K562 (cell line): ENCODE data around the gene BCAS1. TPM values are rescaled to one million over a fixed set of nuclear protein-coding genes. Genes with fewer than 3 reads are reported as not detected.

Source experiments
- CC2D1A ChIP-seq: fragments of 450-650 bp; IDR thresholded peaks from 2 replicates; pipeline ENCODE4 v1.6.1; 2017; ENCODE audit warnings: mild to moderate bottlenecking
- HCFC1 ChIP-seq: IDR thresholded peaks from 2 replicates; pipeline ENCODE4 v1.6.1; 2012; ENCODE audit warnings: low read depth, low read length, improper control_type of control experiment
- HDAC6 ChIP-seq: IDR thresholded peaks from 2 replicates; pipeline ENCODE4 v1.6.1; 2012; ENCODE audit warnings: low read depth, mild to moderate bottlenecking, control low read depth, inconsistent platforms, low read length, moderate library complexity
- KLF13 ChIP-seq: fragments of 450-650 bp; IDR thresholded peaks from 2 replicates; pipeline ENCODE4 v1.6.1; 2016; ENCODE audit warnings: missing genetic modification characterization, low read depth, mild to moderate bottlenecking, missing compliant biosample characterization, moderate library complexity, borderline replicate concordance
- L3MBTL2 ChIP-seq: fragments of 450-650 bp; IDR thresholded peaks from 2 replicates; pipeline ENCODE4 v1.6.1; 2016; ENCODE audit warnings: mild to moderate bottlenecking, moderate library complexity
- LARP7 ChIP-seq: fragments of 450-650 bp; IDR thresholded peaks from 2 replicates; pipeline ENCODE4 v1.6.1; 2016
- PPARD ChIP-seq: fragments of 250-450 bp; sonication (Bioruptor Pico); IDR thresholded peaks from 2 replicates; pipeline ENCODE4 v1.8.0; 2022; ENCODE audit warnings: inconsistent platforms, mild to moderate bottlenecking, moderate library complexity
- RBM34 ChIP-seq: fragments of 200-400 bp; formaldehyde crosslinking; IDR thresholded peaks from 2 replicates; pipeline ENCODE4 v1.6.1; 2018; ENCODE audit warnings: low read length, borderline replicate concordance; ENCODE audit not compliant: insufficient read depth
- SMARCE1 ChIP-seq: fragments of 450-650 bp; IDR thresholded peaks from 2 replicates; pipeline ENCODE4 v1.7.1; 2016; ENCODE audit warnings: mild to moderate bottlenecking
- STAT5B ChIP-seq: fragments of 250-450 bp; sonication (Bioruptor Pico); IDR thresholded peaks from 2 replicates; pipeline ENCODE4 v1.8.0; 2021; ENCODE audit warnings: mild to moderate bottlenecking, inconsistent platforms
- TFAM ChIP-seq: fragments of 250-450 bp; sonication (Bioruptor Pico); conservative IDR thresholded peaks from 2 replicates; pipeline ENCODE4 v1.5.0; 2021; ENCODE audit warnings: mild to moderate bottlenecking, moderate library complexity
- ZNF707 ChIP-seq: fragments of 250-450 bp; sonication (Bioruptor Pico); conservative IDR thresholded peaks from 2 replicates; pipeline ENCODE4 v1.8.0; 2022; ENCODE audit warnings: inconsistent platforms, mild to moderate bottlenecking, moderate library complexity
- polyA plus RNA-seq, 8 experiments: library from polyadenylated mRNA; depleted of rRNA in 4 of 8; stranded (reverse) in 5 of 8; unstranded in 3 of 8; fragments of >200 nt; fragmentation: Nextera tagmentation in 2 of 8; fragmentation: Illumina TruSeq in 1 of 8; extraction: Ambion mirVana in 2 of 8; extraction: Trizol in 1 of 8; gene quantifications; 2 replicates each; pipeline versions ENCODE4 v1.2.1 to v1.2.3, GENCODE V29; 2011 to 2014; ENCODE audit warnings: inconsistent platforms in 1 of 8, missing spikeins in 1 of 8
- total RNA-seq, 7 experiments: library from RNA; depleted of rRNA in 6 of 7; stranded (reverse); fragments of >200 nt in 6 of 7; fragmentation: Illumina TruSeq in 2 of 7; extraction: Trizol in 2 of 7; gene quantifications; 2 replicates each; pipeline versions ENCODE4 v1.2.1 to v1.2.3, GENCODE V29; 2011 to 2021; ENCODE audit warnings: low replicate concordance in 1 of 7
- TF ChIP-seq, protein P1 (sequence below): conservative IDR thresholded peaks from 2 replicates; pipeline ENCODE4 v1.6.1; 2011; ENCODE audit warnings: low read depth, mild to moderate bottlenecking, low read length; ENCODE audit not compliant: control insufficient read depth
- TF ChIP-seq, protein P2 (sequence below): sonication (generic); formaldehyde crosslinking; IDR thresholded peaks from 2 replicates; pipeline ENCODE4 v1.8.1; 2023; ENCODE audit warnings: mild to moderate bottlenecking, missing genetic modification reagents
- TF ChIP-seq, protein P3 (sequence below): fragments of 450-650 bp; IDR thresholded peaks from 2 replicates; pipeline ENCODE4 v1.6.1; 2017; ENCODE audit warnings: mild to moderate bottlenecking, moderate library complexity
- TF ChIP-seq, protein P4 (sequence below): sonication (generic); formaldehyde crosslinking; IDR thresholded peaks from 2 replicates; pipeline ENCODE4 v1.8.0; 2022; ENCODE audit warnings: missing genetic modification reagents, mild to moderate bottlenecking, moderate library complexity, borderline replicate concordance

The BCAS1 gene
- total and polyA plus RNA-seq, 9 of the 15 experiments (the other 6 are each of a cell fraction or from before 2014, with no cell fraction given), result 0.18 to 2.3 (median 0.93) TPM

DNA sequence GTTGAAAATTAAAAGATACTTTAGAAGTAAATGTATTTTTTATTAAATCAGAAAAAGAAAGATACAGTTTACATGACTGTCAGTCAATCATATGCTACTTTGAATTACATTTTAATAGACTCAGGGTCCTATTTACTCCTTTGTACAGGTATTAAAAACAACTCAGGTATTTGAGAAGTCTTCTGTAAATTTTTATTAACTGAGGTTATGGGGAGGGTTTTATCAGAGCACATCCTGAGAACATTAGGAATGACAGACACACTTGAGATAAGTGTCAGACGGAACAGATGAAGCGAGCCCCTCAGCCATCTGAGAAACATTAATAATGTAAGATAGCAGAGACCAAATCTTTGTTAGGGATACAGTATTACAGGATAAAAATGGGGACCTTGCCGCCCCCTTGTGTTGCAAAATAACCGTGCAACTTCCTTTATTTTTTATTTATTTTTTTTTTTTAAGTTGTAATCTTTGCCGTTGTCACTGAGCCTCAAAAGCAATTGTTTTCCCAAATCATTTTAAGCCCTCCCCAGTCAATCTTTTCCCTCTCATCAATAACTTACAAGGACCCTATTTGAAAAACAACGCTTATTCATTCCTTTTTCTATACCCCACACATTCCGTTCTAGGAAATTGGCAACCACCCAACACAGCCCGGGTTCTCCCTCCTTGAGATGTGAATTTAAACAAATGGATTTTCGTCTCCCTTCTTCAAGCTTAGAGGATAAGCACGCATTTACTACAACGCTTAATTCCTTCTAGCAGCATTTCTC, 126.7 kb downstream of the BCAS1 start (continued):
- TF ChIP-seq CC2D1A (peak; percentile 30; the same call in 1 of the 2 replicates), L3MBTL2 (no peak), TFAM (no peak), RBM34 (no peak), HDAC6 (no peak), KLF13 (tag) (no peak), LARP7 (no peak), PPARD (no peak), ZNF707 (CRISPR knock-in tag) (no peak), SMARCE1 (no peak), HCFC1 (no peak), STAT5B (CRISPR knock-in tag) (no peak)
- TF ChIP-seq, protein P1, sequence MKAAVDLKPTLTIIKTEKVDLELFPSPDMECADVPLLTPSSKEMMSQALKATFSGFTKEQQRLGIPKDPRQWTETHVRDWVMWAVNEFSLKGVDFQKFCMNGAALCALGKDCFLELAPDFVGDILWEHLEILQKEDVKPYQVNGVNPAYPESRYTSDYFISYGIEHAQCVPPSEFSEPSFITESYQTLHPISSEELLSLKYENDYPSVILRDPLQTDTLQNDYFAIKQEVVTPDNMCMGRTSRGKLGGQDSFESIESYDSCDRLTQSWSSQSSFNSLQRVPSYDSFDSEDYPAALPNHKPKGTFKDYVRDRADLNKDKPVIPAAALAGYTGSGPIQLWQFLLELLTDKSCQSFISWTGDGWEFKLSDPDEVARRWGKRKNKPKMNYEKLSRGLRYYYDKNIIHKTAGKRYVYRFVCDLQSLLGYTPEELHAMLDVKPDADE, result no peak
- TF ChIP-seq, protein P2, sequence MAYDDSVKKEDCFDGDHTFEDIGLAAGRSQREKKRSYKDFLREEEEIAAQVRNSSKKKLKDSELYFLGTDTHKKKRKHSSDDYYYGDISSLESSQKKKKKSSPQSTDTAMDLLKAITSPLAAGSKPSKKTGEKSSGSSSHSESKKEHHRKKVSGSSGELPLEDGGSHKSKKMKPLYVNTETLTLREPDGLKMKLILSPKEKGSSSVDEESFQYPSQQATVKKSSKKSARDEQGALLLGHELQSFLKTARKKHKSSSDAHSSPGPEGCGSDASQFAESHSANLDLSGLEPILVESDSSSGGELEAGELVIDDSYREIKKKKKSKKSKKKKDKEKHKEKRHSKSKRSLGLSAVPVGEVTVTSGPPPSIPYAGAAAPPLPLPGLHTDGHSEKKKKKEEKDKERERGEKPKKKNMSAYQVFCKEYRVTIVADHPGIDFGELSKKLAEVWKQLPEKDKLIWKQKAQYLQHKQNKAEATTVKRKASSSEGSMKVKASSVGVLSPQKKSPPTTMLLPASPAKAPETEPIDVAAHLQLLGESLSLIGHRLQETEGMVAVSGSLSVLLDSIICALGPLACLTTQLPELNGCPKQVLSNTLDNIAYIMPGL (CRISPR knock-in tag), result no peak
- TF ChIP-seq, protein P3, sequence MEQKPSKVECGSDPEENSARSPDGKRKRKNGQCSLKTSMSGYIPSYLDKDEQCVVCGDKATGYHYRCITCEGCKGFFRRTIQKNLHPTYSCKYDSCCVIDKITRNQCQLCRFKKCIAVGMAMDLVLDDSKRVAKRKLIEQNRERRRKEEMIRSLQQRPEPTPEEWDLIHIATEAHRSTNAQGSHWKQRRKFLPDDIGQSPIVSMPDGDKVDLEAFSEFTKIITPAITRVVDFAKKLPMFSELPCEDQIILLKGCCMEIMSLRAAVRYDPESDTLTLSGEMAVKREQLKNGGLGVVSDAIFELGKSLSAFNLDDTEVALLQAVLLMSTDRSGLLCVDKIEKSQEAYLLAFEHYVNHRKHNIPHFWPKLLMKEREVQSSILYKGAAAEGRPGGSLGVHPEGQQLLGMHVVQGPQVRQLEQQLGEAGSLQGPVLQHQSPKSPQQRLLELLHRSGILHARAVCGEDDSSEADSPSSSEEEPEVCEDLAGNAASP, result no peak
- TF ChIP-seq, protein P4, sequence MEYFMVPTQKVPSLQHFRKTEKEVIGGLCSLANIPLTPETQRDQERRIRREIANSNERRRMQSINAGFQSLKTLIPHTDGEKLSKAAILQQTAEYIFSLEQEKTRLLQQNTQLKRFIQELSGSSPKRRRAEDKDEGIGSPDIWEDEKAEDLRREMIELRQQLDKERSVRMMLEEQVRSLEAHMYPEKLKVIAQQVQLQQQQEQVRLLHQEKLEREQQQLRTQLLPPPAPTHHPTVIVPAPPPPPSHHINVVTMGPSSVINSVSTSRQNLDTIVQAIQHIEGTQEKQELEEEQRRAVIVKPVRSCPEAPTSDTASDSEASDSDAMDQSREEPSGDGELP, result no peak
